HCT116 (cell line): ENCODE measurements around the gene REPS2. TPM values are rescaled to one million over a fixed set of nuclear protein-coding genes. Genes with fewer than 3 reads are reported as not detected.

Experiments used
- ATAC-seq: fragments of 200-7000 bp; cut with Tn5 transposase; 2 replicates; pipeline ENCODE4 v1.9.1; 2020; ENCODE audit warnings: mild to moderate bottlenecking, moderate library complexity
- BruUV-seq: library from RNA; stranded (reverse); fragments of 400-500 nt; replicated peaks from 2 replicates; lab custom pipeline; 2021; lab: Mats Ljungman, UMichigan
- CTCF ChIA-PET: fragments of 300-600 bp; sonication (Branson Sonifier 250); formaldehyde crosslinking; loops from one replicate; lab custom pipeline; 2021; ENCODE audit warnings: antibody characterized with exemption; lab: Charles Lee
- POLR2A ChIA-PET: fragments of 300-600, 350-600 bp; sonication (Branson Sonifier 250); formaldehyde crosslinking; loops from one replicate; lab custom pipeline; 2021; ENCODE audit warnings: antibody characterized with exemption; lab: Charles Lee
- RAD21 ChIA-PET, 2 experiments: fragments of 300-600 bp; sonication (Branson Sonifier 250); formaldehyde crosslinking; loops; one replicate each; lab custom pipeline; 2023; ENCODE audit warnings: low total read pairs in 2 of 2; ENCODE audit not compliant: uncharacterized antibody in 2 of 2, unreplicated experiment in 2 of 2, low non-redundant PET in 1 of 2; lab: Charles Lee
- DNase-seq: peaks from one replicate; pipeline ENCODE4 v3.0.0-alpha.2; 2010; ENCODE audit warnings: low read depth, low spot score
- H2AFZ ChIP-seq: fragments of 200-600 bp; shearing (Covaris generic), sonication (generic); 2 replicates; pipeline ENCODE4 v1.6.1; 2017; ENCODE audit warnings: low read depth, mixed run types, mixed read lengths, antibody characterized with exemption, low read length; ENCODE audit not compliant: poor library complexity, severe bottlenecking
- H3K27ac ChIP-seq: 2 replicates; pipeline ENCODE4 v1.5.1; 2012; ENCODE audit warnings: low read depth, low read length
- H3K27me3 ChIP-seq: fragments of 200-600 bp; sonication (generic); 2 replicates; pipeline ENCODE4 v1.6.1; 2016; ENCODE audit warnings: mixed run types, low read length, mixed read lengths; ENCODE audit not compliant: insufficient read depth
- H3K36me3 ChIP-seq, 2 experiments: fragments of 200-500 bp in 1 of 2; fragments of 200-600 bp in 1 of 2; sonication (Bioruptor generic) in 1 of 2; sonication (generic) in 1 of 2; 2 replicates each; pipeline versions ENCODE4 v1.5.1 to v1.6.1; 2014 to 2016; ENCODE audit warnings: low read length in 2 of 2, inconsistent platforms in 1 of 2, mixed read lengths in 1 of 2, mixed run types in 1 of 2; ENCODE audit not compliant: insufficient read depth in 2 of 2, control insufficient read depth in 1 of 2
- H3K4me1 ChIP-seq, 2 experiments: fragments of 200-600 bp in 1 of 2; sonication (generic) in 1 of 2; 2 replicates each; pipeline versions ENCODE4 v1.5.1 to v1.6.1; 2012 to 2017; ENCODE audit warnings: low read length in 2 of 2, inconsistent platforms in 1 of 2, mild to moderate bottlenecking in 1 of 2, mixed read lengths in 1 of 2, mixed run types in 1 of 2, moderate library complexity in 1 of 2; ENCODE audit not compliant: insufficient read depth in 2 of 2, control insufficient read depth in 1 of 2
- H3K4me2 ChIP-seq: fragments of 200-600 bp; sonication (generic); 2 replicates; pipeline ENCODE4 v1.6.1; 2017; ENCODE audit warnings: mixed run types, low read length, mixed read lengths
- H3K4me3 ChIP-seq, 2 experiments: fragments of 200-600 bp in 1 of 2; sonication (generic) in 1 of 2; replicated peaks in 1 of 2; 2 replicates each; pipeline ENCODE4 v1.5.1; 2011 to 2016; ENCODE audit warnings: low read length in 2 of 2, control low read depth in 1 of 2, low read depth in 1 of 2, mild to moderate bottlenecking in 1 of 2, mixed read lengths in 1 of 2, mixed run types in 1 of 2
- H3K79me2 ChIP-seq: fragments of 200-600 bp; sonication (generic); 2 replicates; pipeline ENCODE4 v1.6.1; 2017; ENCODE audit warnings: mild to moderate bottlenecking, mixed run types, low read length, moderate library complexity, mixed read lengths; ENCODE audit not compliant: insufficient read depth
- H3K9ac ChIP-seq: fragments of 200-600 bp; sonication (generic); 2 replicates; pipeline ENCODE4 v1.6.1; 2016; ENCODE audit warnings: low read length, mixed read lengths
- H3K9me2 ChIP-seq: fragments of 200-600 bp; sonication (generic), shearing (Covaris generic); 2 replicates; pipeline ENCODE4 v1.6.1; 2017; ENCODE audit warnings: mixed run types, mild to moderate bottlenecking, moderate library complexity; ENCODE audit not compliant: insufficient read depth
- H3K9me3 ChIP-seq, 2 experiments: fragments of 200-500 bp in 1 of 2; fragments of 200-600 bp in 1 of 2; sonication (Bioruptor generic) in 1 of 2; sonication (generic) in 1 of 2; 2 replicates each; pipeline ENCODE4 v1.6.1; 2014 to 2017; ENCODE audit warnings: low read length in 2 of 2, mixed read lengths in 2 of 2, inconsistent platforms in 1 of 2, low read depth in 1 of 2, mild to moderate bottlenecking in 1 of 2, mixed run types in 1 of 2, moderate library complexity in 1 of 2; ENCODE audit not compliant: control insufficient read depth in 1 of 2, insufficient read depth in 1 of 2
- H4K20me1 ChIP-seq: fragments of 200-600 bp; sonication (generic), shearing (Covaris generic); 2 replicates; pipeline ENCODE4 v1.6.1; 2017; ENCODE audit warnings: mixed run types, mild to moderate bottlenecking, moderate library complexity; ENCODE audit not compliant: insufficient read depth
- CBX3 ChIP-seq: IDR thresholded peaks from 2 replicates; pipeline ENCODE4 v1.6.1; 2012; ENCODE audit warnings: low read depth
- CEBPB ChIP-seq: IDR thresholded peaks from 2 replicates; pipeline ENCODE4 v1.6.1; 2012; ENCODE audit warnings: low read depth
- EGR1 ChIP-seq: IDR thresholded peaks from 2 replicates; pipeline ENCODE4 v1.6.1; 2012; ENCODE audit warnings: low read depth
- EZH2 ChIP-seq: fragments of 200-600 bp; sonication (generic); IDR thresholded peaks from 2 replicates; pipeline ENCODE4 v1.6.1; 2017; ENCODE audit warnings: antibody characterized with exemption, mixed run types
- FOSL1 ChIP-seq: IDR thresholded peaks from 2 replicates; pipeline ENCODE4 v1.6.1; 2012; ENCODE audit warnings: low read depth
- MAX ChIP-seq: IDR thresholded peaks from 2 replicates; pipeline ENCODE4 v1.6.1; 2012
- RAD21 ChIP-seq: IDR thresholded peaks from 2 replicates; pipeline ENCODE4 v1.6.1; 2012; ENCODE audit warnings: low read depth, mild to moderate bottlenecking
- SP1 ChIP-seq: IDR thresholded peaks from 2 replicates; pipeline ENCODE4 v1.6.1; 2012; ENCODE audit warnings: low read depth
- TCF7L2 ChIP-seq: IDR thresholded peaks from 2 replicates; pipeline ENCODE4 v1.7.0; 2011; ENCODE audit warnings: borderline replicate concordance, inconsistent platforms; ENCODE audit not compliant: insufficient read depth, insufficient read length; ENCODE audit errors: extremely low read depth
- YY1 ChIP-seq: IDR thresholded peaks from 2 replicates; pipeline ENCODE4 v1.6.1; 2011; ENCODE audit warnings: low read length, low read depth, moderate library complexity, mild to moderate bottlenecking; ENCODE audit not compliant: insufficient replicate concordance; ENCODE audit errors: extremely low read depth
- ZBTB33 ChIP-seq: IDR thresholded peaks from 2 replicates; pipeline ENCODE4 v1.6.1; 2011; ENCODE audit warnings: mild to moderate bottlenecking, low read length, moderate library complexity; ENCODE audit not compliant: insufficient replicate concordance; ENCODE audit errors: extremely low read depth
- ZFX ChIP-seq: fragments of 450-650 bp; IDR thresholded peaks from 2 replicates; pipeline ENCODE4 v1.6.1; 2017
- intact Hi-C: fragments of 100-400 bp; cut with micrococcal nuclease; formaldehyde crosslinking; loops from 2 replicates; pipeline ENCODE4 v1.10.0; 2022
- total RNA-seq: library from RNA; stranded (reverse); gene quantifications from one replicate; pipeline ENCODE4 v1.2.1, GENCODE V29; 2021; ENCODE audit not compliant: unreplicated experiment

The REPS2 gene
- total RNA-seq, 1 experiment from 2014 or later, result 4.5 TPM

GRCh38 chrX:17185431-17185830 is 239.0 kb downstream of the REPS2 start:
- ChIA-PET RAD21 (no interaction called here), CTCF (no interaction called here), POLR2A (no interaction called here)
- no peaks in the 10 kb centered on the region for H3K9me3 ChIP-seq
- ATAC-seq, result no peak
- no peak overlapping the region for H3K27ac ChIP-seq
- no peak for DNase-seq
- H3K79me2 ChIP-seq, result no peaks in the 10 kb centered on the region
- no peaks in the 10 kb centered on the region for H3K27me3 ChIP-seq
- H3K4me2 ChIP-seq, result no peak overlapping the region
- TF ChIP-seq SP1 (no peak), ZFX (no peak), EZH2 (no peak), YY1 (no peak), CBX3 (no peak), ZBTB33 (no peak), FOSL1 (no peak), EGR1 (no peak), MAX (no peak), TCF7L2 (no peak), CEBPB (no peak), RAD21 (no peak)
- H3K9ac ChIP-seq, result no peak overlapping the region
- intact Hi-C loops, result no loop called here
- no peaks in the 10 kb centered on the region for H3K4me1 ChIP-seq
- H3K9me2 ChIP-seq, result no peaks in the 10 kb centered on the region
- no TSS peak for BruUV-seq
- no peaks in the 10 kb centered on the region for H4K20me1 ChIP-seq
- H2AFZ ChIP-seq, result no peak overlapping the region
- no peak overlapping the region for H3K4me3 ChIP-seq
- H3K36me3 ChIP-seq, result no peaks in the 10 kb centered on the region
